G401 (cell line): ENCODE measurements around the gene INPP5J. TPM values are rescaled to one million over a fixed set of nuclear protein-coding genes. Genes with fewer than 3 reads are reported as not detected.
A peak's percentile ranks its signal among the peaks of the same experiment; 100 is the strongest.
"Not testable (repeated sequence)": the region's sequence is repeated elsewhere in the genome, so short reads cannot be mapped to it uniquely, and the experiment has no call there.

ENCODE experiments used
- DNase-seq: peaks from one replicate; pipeline ENCODE4 v3.0.0-alpha.2; 2015; ENCODE audit warnings: low spot score
- in situ Hi-C: cut with HindIII; loops from 2 replicates; pipeline ENCODE4 v1.10.0; 2016; ENCODE audit warnings: low sequenced_read_pairs, mixed read lengths
- total RNA-seq: library from RNA; depleted of rRNA; stranded (reverse); fragments of >200 nt; shearing (Covaris generic); gene quantifications from 2 replicates; pipeline ENCODE4 v1.2.3, GENCODE V29; 2014

INPP5J gene
- total RNA-seq, 1 experiment from 2014 or later, result 3.0 TPM

- in situ Hi-C loops, result no loop called here
- no peak for DNase-seq
Observed at GRCh38 chr22:31086703-31087330, 35.9 kb upstream of the INPP5J start.

DNA sequence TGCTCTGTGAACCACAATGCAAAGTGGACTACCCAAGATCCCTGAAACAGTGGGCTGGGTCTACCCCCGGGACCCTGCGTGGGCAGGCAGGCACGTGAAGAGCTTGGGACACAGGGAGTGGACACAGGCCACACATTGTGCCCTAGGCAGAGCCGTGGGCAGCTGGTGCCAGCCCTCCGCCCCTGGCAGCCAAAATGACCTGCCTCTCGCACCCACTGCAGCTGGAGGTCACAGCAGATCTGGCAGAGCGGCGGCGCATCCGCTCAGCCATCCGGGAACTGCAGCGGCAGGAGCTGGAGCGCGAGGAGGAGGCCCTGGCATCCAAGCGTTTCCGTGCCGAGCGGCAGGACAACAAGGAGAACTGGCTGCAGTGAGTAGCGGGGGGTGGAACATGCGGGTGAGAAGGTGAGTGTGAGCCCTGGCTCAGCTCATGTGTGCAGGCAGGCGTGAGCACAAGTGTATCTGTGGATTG, 35.0 kb upstream of the INPP5J start:
- DNase-seq, result no peak
- in situ Hi-C loops, result no loop called here

DNA sequence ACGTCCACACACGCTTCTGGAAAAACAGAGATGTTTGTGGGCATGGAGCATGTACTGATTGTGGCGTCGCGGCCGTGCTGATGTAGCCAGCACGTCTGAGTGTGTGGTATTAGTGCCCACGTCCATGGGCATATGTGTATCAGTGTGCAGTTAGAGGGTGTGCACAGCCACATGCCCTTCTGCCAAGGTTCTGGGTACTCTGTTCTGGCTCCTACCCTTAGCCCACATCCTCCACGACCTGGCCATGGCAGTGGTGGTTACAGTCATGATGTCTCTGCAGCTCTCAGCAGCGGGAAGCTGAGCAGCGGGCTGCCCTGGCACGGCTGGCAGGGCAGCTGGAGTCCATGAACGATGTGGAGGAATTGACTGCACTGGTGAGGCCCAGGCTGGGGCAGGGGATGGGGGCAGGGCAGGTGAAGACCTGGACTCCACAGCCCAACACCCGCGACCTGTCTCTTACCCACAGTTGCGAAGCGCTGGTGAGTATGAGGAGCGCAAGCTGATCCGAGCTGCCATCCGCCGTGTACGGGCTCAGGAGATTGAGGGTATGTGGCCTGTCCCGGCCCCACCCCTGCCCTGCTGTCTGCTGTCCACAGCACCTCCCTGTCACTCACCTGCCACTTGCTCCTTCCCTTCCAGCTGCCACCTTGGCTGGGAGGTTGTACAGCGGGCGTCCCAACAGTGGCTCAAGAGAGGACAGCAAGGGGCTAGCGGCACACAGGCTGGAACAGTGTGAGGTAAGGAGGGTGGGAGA, 34.4 kb upstream of the INPP5J start:
- no peak for DNase-seq
- in situ Hi-C loops, result no loop called here

DNA sequence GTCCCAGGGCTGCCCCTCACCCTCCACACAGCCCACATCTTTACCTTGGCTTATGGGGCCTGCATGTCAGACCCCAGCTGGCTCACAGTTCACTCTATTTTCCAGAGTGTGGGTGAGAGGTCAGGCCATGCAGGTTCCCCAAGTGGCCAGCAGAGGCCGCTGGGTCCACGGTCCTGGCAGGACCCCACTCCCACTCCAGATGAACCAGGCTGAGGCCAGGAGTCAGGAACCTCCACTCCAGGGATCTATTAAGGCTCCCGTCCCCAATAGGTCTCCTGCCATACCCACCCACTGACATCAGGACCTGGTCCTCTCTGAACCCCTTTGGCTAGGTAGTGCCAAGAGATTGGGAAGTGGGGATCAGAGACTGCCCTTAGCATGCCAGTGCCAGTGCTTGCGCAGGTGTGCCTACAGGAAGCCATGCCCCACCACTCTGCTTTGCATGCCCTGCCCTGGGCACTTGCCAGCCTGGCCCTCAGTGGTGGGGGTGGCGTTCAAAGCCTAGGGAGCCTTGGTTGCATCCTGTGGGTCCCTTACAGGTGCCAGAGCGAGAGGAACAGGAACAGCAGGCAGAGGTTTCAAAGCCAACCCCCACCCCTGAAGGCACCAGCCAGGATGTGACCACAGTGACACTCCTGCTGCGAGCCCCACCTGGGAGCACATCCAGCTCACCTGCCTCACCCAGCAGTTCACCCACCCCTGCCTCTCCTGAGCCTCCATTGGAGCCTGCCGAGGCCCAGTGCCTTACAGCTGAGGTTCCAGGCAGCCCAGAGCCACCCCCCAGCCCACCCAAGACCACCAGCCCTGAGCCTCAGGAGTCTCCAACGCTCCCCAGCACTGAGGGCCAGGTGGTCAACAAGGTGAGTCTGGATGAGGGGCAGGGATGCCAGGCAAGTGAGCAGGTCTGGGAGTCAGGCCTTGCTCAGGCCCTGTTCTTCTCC, 33.3 kb upstream of the INPP5J start:
- DNase-seq, result peak; percentile 49
- in situ Hi-C loops, result no loop called here

DNA sequence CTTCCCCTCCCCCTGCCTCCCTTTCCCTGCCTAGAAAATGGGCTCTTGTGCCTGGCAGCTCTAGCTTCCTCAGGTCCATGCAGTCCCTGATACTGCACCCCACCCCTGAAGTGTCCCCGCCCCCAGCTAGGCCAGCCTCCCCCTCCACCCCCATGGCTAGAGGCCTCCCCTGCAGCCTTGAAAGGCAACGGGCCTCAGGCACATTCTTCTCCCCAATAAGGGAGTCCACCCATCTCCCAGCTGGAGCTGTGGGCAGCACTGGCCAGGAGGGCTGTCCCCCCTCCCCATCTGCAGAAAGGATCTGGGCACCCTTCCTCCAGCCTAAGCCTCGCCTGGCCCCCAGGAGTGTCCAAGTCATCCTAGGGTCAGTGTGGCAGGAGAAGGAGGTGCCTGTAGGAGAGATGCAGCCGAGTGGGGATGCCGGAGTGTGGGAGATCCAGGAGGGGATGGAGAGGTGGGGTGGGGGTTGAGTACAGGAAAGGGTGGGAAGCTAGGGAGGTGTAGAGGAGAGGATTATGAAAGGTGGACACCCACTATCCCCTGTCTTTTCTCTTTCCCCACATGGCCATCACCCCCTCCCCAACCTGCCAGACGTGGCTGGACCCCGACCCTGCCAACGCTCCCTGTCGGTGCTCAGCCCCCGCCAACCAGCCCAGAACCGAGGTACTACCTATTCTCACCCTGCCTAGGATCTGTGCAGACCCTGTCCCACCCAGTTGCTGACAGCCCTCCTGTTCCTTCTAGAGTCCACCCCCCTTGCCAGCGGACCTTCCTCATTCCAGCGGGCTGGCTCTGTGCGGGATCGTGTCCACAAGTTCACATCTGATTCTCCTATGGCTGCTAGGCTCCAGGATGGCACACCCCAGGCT, 32.3 kb upstream of the INPP5J start:
- in situ Hi-C loops, result no loop called here
- no peak for DNase-seq

DNA sequence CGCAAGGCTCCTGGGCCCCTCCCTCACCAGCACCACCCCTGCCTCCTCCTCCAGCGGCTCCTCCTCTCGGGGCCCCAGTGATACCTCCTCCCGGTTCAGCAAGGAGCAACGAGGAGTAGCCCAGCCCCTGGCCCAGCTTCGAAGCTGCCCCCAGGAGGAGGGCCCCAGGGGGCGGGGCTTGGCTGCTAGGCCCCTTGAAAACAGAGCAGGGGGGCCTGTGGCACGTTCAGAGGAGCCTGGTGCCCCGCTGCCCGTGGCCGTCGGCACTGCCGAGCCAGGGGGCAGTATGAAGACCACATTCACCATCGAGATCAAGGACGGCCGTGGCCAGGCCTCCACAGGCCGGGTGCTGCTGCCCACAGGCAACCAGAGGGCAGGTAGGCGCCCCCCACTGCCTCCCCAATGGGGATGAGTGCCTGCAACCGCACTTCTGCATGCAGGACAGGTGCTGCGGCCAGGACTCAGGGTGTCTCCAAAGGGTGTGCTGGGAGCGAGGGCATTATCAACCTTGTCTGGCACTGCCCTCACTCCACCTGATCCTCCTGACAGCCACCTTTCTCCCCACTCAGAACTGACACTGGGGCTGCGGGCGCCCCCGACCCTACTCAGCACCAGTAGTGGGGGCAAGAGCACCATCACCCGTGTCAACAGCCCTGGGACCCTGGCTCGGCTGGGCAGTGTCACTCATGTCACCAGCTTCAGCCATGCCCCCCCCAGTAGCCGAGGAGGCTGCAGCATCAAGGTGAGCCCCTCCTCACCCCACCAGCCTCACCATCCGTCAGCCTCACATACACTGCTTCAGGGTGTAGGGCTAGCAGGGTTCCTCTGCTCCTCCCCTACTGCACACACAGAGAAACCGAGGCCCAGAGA, 31.4 kb upstream of the INPP5J start:
- DNase-seq, result no peak
- in situ Hi-C loops, result no loop called here

DNA sequence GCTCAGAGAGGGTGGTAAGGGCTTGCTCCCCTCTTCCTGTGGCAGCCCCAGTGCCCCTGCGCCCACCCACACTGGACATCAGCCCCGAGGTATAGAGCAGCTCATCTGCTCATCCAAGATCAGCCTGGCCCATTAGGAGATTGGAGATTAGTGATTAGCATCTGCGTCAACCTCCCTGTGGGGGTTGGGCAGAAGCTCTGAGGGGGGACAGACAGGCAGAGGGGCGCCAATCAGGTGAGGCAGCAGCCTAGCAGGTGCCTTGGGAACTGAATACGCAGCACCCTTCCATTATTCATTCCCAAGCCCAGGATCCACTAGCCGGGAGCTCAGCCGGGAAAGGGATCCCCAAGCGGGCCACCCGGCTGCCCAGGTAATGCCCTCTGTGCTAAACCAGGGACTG, 30.6 kb upstream of the INPP5J start:
- DNase-seq, result no peak
- in situ Hi-C loops, result no loop called here

- DNase-seq, result peak; percentile 48
- in situ Hi-C loops, result no loop called here
Observed at GRCh38 chr22:31093086-31093850, 29.5 kb upstream of the INPP5J start.

DNA sequence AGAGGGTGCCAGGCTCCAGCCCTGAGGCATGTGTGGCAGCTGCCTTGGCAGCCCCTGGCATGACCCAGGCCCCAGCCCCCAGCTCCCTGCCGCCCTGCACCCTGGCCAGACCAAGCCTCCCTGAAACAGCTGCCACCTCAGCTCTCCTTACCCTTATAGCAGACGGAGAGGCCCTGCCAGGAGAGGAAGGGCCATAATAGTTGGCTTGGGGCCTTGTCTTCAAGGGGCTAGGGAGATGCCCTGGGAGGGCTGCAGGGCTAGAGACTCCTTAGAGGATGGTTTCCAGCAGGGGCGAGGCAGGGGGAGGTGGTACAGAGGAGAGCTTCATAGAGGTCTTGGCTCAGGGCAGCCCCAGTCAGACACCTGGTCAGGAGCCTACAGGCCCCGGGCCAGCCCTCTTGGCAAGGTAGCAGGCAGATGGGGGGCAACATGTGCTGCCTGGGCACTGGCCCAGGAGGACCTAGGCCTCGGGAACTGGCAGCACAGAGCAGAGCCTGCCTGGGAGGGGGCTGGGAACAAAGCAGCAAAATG, 28.7 kb upstream of the INPP5J start:
- DNase-seq, result peak; percentile 93
- in situ Hi-C loops, result no loop called here

DNA sequence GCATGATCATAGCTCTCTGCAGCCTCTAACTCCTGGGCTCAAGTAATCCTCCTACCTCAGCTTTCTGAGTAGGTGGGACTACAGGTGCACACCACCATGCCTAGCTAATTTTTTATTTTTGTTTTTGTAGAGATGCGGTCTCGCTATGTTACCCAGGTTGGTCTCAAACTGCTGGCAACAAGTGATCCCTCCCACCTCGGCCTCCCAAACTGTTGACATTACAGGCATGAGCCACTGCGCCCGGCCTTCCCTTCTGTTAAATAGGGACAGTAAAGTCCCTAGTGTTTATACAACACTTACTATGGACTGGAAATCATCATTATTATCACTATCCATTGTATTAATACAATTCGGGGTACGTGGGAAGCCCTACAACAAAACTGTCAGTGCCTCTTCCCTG, 28.0 kb upstream of the INPP5J start:
- in situ Hi-C loops, result no loop called here
- no peak for DNase-seq

DNA sequence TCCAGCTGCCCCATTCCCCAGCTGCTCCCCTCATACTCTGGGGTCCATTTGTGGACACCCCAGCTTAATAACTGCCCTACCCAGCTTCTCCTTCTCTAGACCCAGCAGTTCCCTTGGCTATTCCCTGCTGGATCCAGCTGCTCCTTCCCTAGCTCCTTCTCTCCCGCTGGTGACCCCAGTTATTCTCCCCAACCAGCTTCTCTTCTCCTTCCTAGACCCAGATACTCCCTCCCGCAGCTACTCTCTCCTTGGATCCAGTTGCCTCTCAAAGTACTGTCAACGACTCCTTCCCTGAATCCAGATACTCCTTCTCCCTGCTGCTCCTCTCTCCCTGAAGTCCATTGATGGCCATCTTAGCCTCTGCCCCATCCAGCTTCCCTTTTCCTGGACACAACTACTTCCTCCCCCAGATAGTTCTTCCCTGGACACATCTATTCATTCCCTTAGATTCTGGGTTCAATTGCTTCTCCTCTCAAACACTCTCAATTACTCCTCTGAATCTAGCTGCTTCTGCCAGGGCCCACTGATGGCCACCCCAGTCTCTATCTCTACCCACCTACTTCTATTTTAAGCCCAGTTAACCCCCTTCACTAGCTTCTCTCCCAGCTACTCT, 27.0 kb upstream of the INPP5J start:
- no peak for DNase-seq
- in situ Hi-C loops, result no loop called here

DNA sequence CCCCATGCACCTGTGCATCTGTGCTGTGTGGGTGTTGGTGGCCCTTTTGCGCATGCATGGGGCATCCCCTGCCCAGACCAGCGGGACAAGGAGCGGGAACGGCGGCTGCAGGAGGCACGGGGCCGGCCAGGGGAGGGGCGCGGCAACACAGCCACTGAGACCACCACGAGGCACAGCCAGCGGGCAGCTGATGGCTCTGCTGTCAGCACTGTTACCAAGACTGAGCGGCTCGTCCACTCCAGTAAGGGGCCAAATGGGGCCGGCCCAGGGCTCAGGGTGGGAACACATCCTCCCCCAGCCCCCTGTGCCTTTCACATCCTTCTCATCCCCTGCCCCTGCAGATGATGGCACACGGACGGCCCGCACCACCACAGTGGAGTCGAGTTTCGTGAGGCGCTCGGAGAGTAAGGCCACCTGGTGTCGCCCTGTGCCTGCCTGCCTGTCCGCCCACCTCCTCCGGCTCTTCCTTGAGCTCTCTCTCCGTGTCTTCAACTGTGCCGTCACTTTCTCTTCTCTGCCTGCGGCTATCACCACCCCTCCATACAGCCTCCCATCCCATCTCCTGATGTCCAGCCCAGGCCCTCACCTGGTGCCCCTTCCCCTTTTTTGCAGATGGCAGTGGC, 26.0 kb upstream of the INPP5J start:
- no peak for DNase-seq
- in situ Hi-C loops, result no loop called here

GRCh38 chr22:31097539-31097938, 25.2 kb upstream of the INPP5J start:
- in situ Hi-C loops, DNase-seq: not testable (repeated sequence)

DNA sequence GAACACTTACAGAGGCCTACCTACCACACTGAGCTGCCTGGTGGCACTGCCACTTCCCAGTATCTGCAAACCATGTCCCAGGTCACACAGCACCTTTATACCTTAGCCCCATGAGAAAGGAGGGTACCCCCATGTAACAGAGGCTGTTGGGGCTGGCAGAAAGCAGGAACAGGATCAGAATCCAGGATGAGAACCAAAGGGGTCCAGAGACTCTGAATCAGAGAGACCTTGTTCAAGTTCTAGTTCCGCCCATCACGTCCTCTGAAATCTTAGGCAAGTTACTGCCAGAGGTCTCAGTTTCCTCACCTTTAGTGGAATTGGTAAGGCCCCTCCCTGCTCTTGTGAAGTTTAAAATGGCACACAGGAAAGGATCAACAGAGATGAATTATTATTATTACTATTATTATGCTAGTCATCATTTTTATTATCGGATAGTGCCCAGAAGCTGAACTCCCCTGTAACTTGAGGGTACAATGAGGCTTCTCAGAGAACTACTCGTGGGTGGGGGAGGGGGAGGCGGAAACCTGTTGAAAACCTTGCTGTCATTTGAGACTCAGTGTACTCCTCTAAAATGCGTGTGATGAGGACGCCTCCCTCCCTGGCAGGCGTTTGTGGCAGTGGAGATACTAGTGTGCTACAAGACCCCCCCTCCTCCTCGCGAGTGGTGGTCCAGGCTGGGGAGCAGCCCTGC, 24.7 kb upstream of the INPP5J start:
- no peak for DNase-seq
- in situ Hi-C loops, result no loop called here

DNA sequence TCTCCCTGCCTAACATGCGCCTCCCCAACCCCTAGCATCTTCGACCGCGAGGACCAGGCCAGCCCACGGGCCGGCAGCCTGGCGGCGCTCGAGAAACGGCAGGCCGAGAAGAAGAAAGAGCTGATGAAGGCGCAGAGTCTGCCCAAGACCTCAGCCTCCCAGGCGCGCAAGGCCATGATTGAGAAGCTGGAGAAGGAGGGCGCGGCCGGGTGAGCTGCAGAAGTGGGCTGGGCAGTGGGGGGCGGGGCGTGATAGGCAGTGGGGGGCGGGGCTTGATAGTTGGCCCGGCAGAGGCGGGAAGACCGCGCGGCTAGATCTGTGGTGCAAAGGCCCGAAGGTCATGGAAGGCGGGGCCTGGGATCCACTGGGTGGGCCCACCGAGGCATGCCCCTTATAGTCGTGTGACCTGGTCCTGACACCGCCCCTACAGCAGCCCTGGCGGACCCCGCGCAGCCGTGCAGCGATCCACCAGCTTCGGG, 24.1 kb upstream of the INPP5J start:
- DNase-seq, result no peak
- in situ Hi-C loops, result no loop called here

DNA sequence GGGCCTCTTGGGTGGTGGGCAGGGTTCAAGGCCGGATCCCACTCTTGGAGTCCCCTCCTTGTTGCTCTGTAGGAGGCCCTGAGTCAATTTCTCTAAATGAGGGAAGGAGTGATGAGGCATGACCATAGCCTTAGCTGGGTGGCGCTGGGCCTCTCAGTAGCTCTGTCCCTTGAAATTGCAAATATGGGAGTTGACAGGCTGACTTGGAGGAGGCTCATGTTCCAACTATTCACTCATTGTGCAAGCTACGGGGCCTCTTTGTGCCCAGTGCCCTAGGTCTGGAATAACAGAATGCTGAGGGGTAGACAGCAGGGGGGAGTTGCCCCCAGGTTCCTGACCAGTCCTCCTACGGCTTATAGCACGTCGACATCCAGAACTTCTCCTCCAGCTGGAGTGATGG, 23.4 kb upstream of the INPP5J start:
- in situ Hi-C loops, result no loop called here
- DNase-seq, result no peak
